Measurements from ENCODE around the gene CCT2. TPM values are rescaled to one million over a fixed set of nuclear protein-coding genes. Genes with fewer than 3 reads are reported as not detected.
A peak's percentile ranks its signal among the peaks of the same experiment; 100 is the strongest.

CCT2 gene
- total and polyA plus RNA-seq, 2 of the 13 experiments (the other 11 are each of a cell fraction or from before 2014, with no cell fraction given): 209 to 388 TPM

DNA sequence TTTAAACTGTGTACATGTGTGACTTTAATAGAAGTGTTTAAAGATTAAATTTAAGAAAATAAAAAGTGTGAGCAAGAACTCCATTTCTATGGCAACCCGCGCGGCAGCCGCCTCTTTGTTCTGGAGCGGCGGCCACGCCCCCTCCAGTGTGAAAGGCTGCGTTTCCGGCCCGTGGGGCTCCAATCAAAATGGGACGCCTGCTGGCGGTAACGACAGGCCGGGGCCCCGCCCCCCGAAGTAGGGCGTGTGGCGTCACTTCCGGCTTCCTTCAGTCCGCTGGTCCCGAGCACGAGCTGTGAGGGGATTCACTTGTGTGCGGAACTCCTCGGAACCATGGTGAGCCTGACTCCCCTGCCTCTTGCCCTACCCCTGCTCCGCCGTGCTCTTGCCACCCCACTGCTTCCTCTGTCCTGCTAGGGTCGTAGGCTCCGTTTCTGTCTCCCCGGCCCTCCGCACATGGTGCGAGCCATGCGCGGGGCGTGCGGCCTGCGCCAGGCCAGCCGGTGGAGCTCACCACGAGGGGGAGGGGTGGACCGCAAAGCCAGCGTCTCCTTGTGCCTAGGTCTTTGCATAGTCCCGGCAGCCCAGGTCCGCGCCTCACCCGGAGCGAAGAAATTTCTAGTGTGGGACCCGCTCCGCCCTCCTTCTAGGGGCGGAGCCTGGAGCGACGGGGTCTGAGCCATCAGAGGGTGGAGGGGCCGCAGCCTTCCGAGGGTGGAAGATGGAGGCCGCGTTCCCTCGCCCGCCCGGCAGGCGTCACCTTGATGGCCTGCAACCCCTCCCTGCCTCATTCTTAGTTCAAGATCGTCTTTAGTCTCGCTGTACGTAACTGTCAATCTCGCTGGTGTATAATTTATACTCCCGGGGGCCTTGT, at the start of gene CCT2 (continued):
- TF ChIP-seq ZNF770 (CRISPR knock-in tag; IDR thresholded peaks at IDR 0.05) (peak; percentile 66), MLXIP (CRISPR knock-in tag; IDR thresholded peaks at IDR 0.05; ENCODE audit: borderline replicate concordance) (0 out of 2 replicates have a peak, but pooled peaks have one; percentile 53), ZNF614 (CRISPR knock-in tag; IDR thresholded peaks at IDR 0.05; ENCODE audit: borderline replicate concordance) (peak; percentile 67; the same call in 1 of the 2 replicates), ZFP41 (CRISPR knock-in tag; IDR thresholded peaks at IDR 0.05; ENCODE audit: borderline replicate concordance) (no peak), ZNF598 (CRISPR knock-in tag; IDR thresholded peaks at IDR 0.05; ENCODE audit: borderline replicate concordance) (peak; percentile 98), HMGXB4 (CRISPR knock-in tag; IDR thresholded peaks at IDR 0.05; ENCODE audit: borderline replicate concordance in 1 of 2, low read depth in 1 of 2) (peak; percentile 84 to 90), KMT2B (CRISPR knock-in tag; IDR thresholded peaks at IDR 0.05) (peak; percentile 87), ZNF607 (CRISPR knock-in tag; IDR thresholded peaks at IDR 0.05; ENCODE audit: borderline replicate concordance) (peak; percentile 88), SALL1 (CRISPR knock-in tag; IDR thresholded peaks at IDR 0.05) (peak; percentile 93), ONECUT2 (CRISPR knock-in tag; IDR thresholded peaks at IDR 0.05) (peak; percentile 48; the same call in 1 of the 2 replicates), ZNF24 (IDR thresholded peaks at IDR 0.05) (0 out of 2 replicates have a peak, but pooled peaks have one; percentile 27)
- TF ChIP-seq, protein P1, sequence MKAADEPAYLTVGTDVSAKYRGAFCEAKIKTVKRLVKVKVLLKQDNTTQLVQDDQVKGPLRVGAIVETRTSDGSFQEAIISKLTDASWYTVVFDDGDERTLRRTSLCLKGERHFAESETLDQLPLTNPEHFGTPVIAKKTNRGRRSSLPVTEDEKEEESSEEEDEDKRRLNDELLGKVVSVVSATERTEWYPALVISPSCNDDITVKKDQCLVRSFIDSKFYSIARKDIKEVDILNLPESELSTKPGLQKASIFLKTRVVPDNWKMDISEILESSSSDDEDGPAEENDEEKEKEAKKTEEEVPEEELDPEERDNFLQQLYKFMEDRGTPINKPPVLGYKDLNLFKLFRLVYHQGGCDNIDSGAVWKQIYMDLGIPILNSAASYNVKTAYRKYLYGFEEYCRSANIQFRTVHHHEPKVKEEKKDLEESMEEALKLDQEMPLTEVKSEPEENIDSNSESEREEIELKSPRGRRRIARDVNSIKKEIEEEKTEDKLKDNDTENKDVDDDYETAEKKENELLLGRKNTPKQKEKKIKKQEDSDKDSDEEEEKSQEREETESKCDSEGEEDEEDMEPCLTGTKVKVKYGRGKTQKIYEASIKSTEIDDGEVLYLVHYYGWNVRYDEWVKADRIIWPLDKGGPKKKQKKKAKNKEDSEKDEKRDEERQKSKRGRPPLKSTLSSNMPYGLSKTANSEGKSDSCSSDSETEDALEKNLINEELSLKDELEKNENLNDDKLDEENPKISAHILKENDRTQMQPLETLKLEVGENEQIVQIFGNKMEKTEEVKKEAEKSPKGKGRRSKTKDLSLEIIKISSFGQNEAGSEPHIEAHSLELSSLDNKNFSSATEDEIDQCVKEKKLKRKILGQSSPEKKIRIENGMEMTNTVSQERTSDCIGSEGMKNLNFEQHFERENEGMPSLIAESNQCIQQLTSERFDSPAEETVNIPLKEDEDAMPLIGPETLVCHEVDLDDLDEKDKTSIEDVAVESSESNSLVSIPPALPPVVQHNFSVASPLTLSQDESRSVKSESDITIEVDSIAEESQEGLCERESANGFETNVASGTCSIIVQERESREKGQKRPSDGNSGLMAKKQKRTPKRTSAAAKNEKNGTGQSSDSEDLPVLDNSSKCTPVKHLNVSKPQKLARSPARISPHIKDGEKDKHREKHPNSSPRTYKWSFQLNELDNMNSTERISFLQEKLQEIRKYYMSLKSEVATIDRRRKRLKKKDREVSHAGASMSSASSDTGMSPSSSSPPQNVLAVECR (CRISPR knock-in tag; IDR thresholded peaks at IDR 0.05; ENCODE audit: borderline replicate concordance): peak; percentile 99
- TF ChIP-seq, protein P2, sequence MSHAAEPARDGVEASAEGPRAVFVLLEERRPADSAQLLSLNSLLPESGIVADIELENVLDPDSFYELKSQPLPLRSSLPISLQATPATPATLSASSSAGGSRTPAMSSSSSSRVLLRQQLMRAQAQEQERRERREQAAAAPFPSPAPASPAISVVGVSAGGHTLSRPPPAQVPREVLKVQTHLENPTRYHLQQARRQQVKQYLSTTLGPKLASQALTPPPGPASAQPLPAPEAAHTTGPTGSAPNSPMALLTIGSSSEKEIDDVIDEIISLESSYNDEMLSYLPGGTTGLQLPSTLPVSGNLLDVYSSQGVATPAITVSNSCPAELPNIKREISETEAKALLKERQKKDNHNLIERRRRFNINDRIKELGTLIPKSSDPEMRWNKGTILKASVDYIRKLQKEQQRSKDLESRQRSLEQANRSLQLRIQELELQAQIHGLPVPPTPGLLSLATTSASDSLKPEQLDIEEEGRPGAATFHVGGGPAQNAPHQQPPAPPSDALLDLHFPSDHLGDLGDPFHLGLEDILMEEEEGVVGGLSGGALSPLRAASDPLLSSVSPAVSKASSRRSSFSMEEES (CRISPR knock-in tag; IDR thresholded peaks at IDR 0.05): peak; percentile 65; the same call in 1 of the 2 replicates
